WERI-Rb-1 (cell line): ENCODE measurements around the gene RAB11FIP2.

ENCODE experiments used
- DNase-seq: peaks from one replicate; pipeline ENCODE4 v3.0.0-alpha.2; 2020
- H3K27ac ChIP-seq: fragments of 250-450 bp; sonication (Bioruptor Pico); 2 replicates; pipeline ENCODE4 v1.5.1; 2020; ENCODE audit warnings: mild to moderate bottlenecking, moderate library complexity
- H3K27me3 ChIP-seq: fragments of 250-450 bp; sonication (Bioruptor Pico); 2 replicates; pipeline ENCODE4 v1.5.1; 2021; ENCODE audit warnings: mild to moderate bottlenecking, low read depth, moderate library complexity; ENCODE audit not compliant: insufficient read depth, severe bottlenecking
- H3K36me3 ChIP-seq: fragments of 250-450 bp; sonication (Bioruptor Pico); 2 replicates; pipeline ENCODE4 v1.5.1; 2020; ENCODE audit warnings: mild to moderate bottlenecking, moderate library complexity
- H3K4me3 ChIP-seq: 2 replicates; pipeline ENCODE4 v1.5.1; 2011; ENCODE audit warnings: low read depth, mild to moderate bottlenecking, control low read depth, low read length
- H3K9me3 ChIP-seq: fragments of 250-450 bp; sonication (Bioruptor Pico); 2 replicates; pipeline ENCODE4 v1.5.1; 2021; ENCODE audit warnings: mild to moderate bottlenecking, moderate library complexity; ENCODE audit not compliant: severe bottlenecking
- TF ChIP-seq, protein P1 (sequence below): IDR thresholded peaks from 2 replicates; pipeline ENCODE4 v1.5.1; 2011; ENCODE audit warnings: low read depth, mild to moderate bottlenecking, control low read depth, inconsistent platforms, low read length

RAB11FIP2 gene

DNA sequence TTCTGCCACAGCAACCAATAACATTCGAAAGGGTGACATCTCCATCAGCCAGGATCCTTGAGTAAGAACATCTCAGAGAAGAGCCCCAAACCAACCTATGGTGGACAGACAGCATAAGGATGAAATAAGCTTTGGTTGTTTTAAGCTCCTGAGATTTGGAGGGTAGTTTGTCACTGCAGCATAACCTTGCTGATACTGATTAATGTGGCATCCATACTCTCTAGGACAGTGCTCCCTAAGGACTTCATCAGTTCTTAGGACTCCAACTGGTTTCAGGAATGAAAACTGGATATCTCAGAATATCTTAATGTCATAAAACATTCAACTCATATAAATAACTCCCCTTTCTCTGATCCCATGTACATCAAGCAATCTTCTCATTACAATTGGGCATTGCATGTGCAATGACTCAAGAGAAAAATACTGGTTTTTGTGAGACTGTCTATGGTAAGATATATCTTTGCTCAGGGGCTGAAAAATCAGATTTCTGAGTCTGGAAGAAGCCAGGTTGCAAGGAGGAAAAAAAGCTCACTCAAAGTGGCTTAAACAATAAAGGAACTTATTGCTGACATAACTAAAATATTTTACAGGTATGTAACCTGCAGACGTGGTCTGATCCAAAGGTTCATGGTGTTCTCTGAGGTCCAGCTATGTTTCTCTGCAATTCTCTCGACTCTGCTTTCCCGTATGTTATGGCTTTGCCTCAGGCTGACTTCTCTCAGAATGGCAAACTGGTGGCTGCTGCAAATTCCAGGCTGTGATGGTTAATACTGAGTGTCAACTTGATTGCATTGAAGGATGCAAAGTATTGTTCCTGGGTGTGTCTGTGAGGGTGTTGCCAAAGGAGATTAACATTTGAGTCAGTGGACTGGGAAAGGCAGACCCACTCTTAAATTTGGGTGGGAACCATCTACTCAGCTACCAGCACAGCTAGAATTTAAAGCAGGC lies 65.7 kb downstream of the RAB11FIP2 start:
- H3K27me3 ChIP-seq = no peaks in the 10 kb centered on the region
- no peak for DNase-seq
- no peaks in the 10 kb centered on the region for H3K9me3 ChIP-seq
- no peak overlapping the region for H3K4me3 ChIP-seq
- TF ChIP-seq, protein P1, sequence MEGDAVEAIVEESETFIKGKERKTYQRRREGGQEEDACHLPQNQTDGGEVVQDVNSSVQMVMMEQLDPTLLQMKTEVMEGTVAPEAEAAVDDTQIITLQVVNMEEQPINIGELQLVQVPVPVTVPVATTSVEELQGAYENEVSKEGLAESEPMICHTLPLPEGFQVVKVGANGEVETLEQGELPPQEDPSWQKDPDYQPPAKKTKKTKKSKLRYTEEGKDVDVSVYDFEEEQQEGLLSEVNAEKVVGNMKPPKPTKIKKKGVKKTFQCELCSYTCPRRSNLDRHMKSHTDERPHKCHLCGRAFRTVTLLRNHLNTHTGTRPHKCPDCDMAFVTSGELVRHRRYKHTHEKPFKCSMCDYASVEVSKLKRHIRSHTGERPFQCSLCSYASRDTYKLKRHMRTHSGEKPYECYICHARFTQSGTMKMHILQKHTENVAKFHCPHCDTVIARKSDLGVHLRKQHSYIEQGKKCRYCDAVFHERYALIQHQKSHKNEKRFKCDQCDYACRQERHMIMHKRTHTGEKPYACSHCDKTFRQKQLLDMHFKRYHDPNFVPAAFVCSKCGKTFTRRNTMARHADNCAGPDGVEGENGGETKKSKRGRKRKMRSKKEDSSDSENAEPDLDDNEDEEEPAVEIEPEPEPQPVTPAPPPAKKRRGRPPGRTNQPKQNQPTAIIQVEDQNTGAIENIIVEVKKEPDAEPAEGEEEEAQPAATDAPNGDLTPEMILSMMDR = no peak
- no peaks in the 10 kb centered on the region for H3K36me3 ChIP-seq
- H3K27ac ChIP-seq = no peak overlapping the region

DNA sequence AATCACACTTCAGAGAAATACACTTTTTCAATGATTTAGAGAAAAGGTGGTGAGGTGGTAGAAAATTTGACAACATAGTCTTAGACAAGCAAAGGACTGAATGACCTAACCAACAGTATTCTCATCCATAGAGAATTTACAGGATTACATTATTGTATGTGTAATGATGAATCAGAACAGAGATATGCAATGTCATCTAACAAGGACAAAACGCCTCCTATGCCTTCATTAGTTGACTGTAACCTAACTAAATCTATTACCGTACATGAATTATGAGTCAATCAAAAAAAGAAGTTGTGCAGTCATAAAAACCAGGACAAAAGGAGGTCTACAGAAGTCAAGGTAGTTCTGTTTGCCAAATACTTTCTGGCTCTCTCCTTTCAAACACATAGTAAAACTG lies 66.5 kb downstream of the RAB11FIP2 start:
- Histone ChIP-seq H3K4me3 (no peak overlapping the region), H3K36me3 (no peaks in the 10 kb centered on the region), H3K27me3 (no peaks in the 10 kb centered on the region), H3K27ac (no peak overlapping the region), H3K9me3 (no peaks in the 10 kb centered on the region)
- TF ChIP-seq, protein P1 = no peak
- DNase-seq = no peak

DNA sequence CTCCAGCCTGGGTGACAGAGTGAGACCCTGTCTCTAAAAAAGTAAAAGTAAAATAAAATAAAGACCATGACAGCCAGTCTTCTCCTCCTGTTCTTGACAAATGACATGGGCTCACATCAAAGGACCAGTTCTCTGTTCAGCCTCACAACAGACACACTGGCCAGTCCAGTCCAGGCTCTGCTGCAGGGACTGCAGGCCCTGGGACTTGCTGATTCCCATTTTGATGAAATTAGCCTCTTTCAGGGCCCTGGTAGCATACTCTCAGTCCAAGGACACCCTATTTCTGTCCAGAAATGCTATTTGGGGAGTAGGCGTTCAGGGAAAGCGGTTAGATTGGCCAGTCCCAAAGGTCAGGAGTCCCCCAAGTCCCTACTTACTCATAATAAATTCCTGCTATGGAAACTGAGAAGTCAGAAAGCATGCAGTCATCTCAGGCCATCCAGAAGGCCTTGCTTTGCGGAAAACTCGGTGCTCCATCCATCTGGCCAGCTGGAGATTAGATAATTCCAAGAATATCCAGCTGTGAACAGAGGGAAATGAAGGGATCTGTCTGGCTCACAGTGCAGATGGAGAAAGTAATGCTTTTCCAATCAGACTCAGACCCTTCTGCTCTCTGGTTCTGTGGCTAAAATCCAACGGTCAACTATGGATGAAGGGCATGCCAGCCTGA lies 74.4 kb downstream of the RAB11FIP2 start:
- no peaks in the 10 kb centered on the region for H3K27me3 ChIP-seq
- no peaks in the 10 kb centered on the region for H3K36me3 ChIP-seq
- peak overlapping the region; percentile 57 for H3K27ac ChIP-seq
- peak; percentile 65 for DNase-seq
- H3K4me3 ChIP-seq = no peak overlapping the region
- H3K9me3 ChIP-seq = no peaks in the 10 kb centered on the region
- TF ChIP-seq, protein P1 = no peak

DNA sequence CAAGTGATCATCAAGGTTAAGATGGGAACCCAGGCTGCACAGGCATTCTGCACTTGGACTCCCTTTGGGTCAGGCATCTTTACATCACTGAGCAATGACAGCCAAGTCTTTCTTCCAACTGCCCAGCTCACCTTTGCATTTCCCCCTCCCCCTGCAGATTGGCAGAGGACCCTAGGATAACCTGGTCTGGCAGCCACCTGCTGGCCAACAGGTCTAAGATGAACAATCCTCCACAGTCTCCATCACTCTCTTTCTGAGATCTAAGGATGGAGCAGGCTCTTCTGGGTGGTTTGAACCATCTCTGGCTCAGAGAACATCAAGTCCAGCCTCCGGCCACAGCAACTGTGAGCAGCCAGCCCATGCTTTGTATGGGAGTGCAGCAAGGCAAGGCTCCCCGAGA lies 75.8 kb downstream of the RAB11FIP2 start:
- Histone ChIP-seq H3K4me3 (no peak overlapping the region), H3K9me3 (no peaks in the 10 kb centered on the region), H3K36me3 (no peaks in the 10 kb centered on the region), H3K27me3 (no peaks in the 10 kb centered on the region), H3K27ac (no peak overlapping the region)
- DNase-seq = no peak
- TF ChIP-seq, protein P1 = 0 out of 2 replicates have a peak, but pooled peaks have one; percentile 9

DNA sequence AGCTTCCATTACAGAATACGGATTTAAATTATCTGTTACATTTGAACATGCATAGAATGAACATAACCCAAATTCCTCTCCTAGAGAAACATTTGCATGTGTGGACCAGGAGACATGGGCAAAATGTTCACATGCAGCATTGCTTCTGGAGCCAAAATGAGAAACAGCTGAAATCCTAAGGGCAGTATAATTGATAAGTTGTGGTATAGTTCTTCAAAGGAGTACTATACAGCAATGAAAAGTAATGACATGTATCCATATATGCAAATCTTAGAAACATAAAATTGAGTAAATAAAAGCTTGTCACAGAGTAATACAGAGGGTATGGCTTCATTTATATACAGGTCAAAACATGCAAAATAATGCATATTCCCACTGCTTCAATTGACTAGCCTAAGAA lies 77.1 kb downstream of the RAB11FIP2 start:
- Histone ChIP-seq H3K4me3 (no peak overlapping the region), H3K27me3 (no peaks in the 10 kb centered on the region), H3K27ac (peak overlapping the region; percentile 76; the same call in 1 of the 2 replicates), H3K36me3 (no peaks in the 10 kb centered on the region), H3K9me3 (no peaks in the 10 kb centered on the region)
- DNase-seq = no peak
- TF ChIP-seq, protein P1 = no peak
